ENCODE measurements around the gene AMBP. TPM values are rescaled to one million over a fixed set of nuclear protein-coding genes. Genes with fewer than 3 reads are reported as not detected.

AMBP gene
- total RNA-seq, 1 experiment from 2014 or later, result 0.20 TPM

GRCh38 chr9:114071197-114071795 lies 6.8 kb downstream of the AMBP start:
- H3K4me1 Mint-ChIP-seq, result peaks cover 3 to 7% of the 10 kb centered on the region in 2 experiments; a peak in 3 of 4 replicates
- Histone ChIP-seq H4K5ac (ENCODE audit: insufficient read length, low read depth, low read length) (no peak overlapping the region), H2AK5ac (ENCODE audit: insufficient read length, low read length) (no peak overlapping the region), H3K79me1 (ENCODE audit: insufficient read depth, low read depth, low read length, poor library complexity, severe bottlenecking) (no peaks in the 10 kb centered on the region), H3K4me2 (ENCODE audit: insufficient read depth, insufficient read length, low read length) (no peak overlapping the region), H3K23me2 (ENCODE audit: insufficient read length, low read depth, low read length, poor library complexity, severe bottlenecking) (no peaks in the 10 kb centered on the region), H3K14ac (ENCODE audit: insufficient read depth, low read length) (no peak overlapping the region), H3K23ac (ENCODE audit: insufficient read length, low read depth, low read length) (no peak overlapping the region), H4K8ac (replicated peaks; ENCODE audit: insufficient read length, low read depth, low read length) (no peak overlapping the region), H3K18ac (ENCODE audit: insufficient read length, low read depth, low read length) (no peak overlapping the region), H3K9me3 (ENCODE audit: control insufficient read depth, low read depth, low read length) (no peaks in the 10 kb centered on the region), H3K56ac (ENCODE audit: insufficient read length, low read depth, low read length) (no peak overlapping the region), H2BK20ac (ENCODE audit: low read depth, low read length, poor library complexity, severe bottlenecking) (no peak overlapping the region), H4K91ac (ENCODE audit: insufficient read length, low read depth, low read length) (no peak overlapping the region), H2AFZ (ENCODE audit: low read length) (no peak overlapping the region), H4K20me1 (ENCODE audit: control insufficient read depth, insufficient read depth, insufficient read length) (no peaks in the 10 kb centered on the region), H3K4ac (ENCODE audit: low read depth, low read length) (no peak overlapping the region), H2BK15ac (ENCODE audit: low read depth, low read length) (no peak overlapping the region), H3K4me1 (ENCODE audit: insufficient read depth, low read length) (no peaks in the 10 kb centered on the region), H2BK120ac (ENCODE audit: low read depth, low read length, poor library complexity, severe bottlenecking) (no peak overlapping the region), H2BK5ac (ENCODE audit: insufficient read length, low read length) (no peak overlapping the region), H3K27me3 (ENCODE audit: insufficient read depth, low read length) (no peaks in the 10 kb centered on the region), H2BK12ac (ENCODE audit: insufficient read length, low read depth, low read length) (no peak overlapping the region), H3K79me2 (ENCODE audit: insufficient read depth, low read length) (no peaks in the 10 kb centered on the region), H3K27ac (ENCODE audit: insufficient read length, low read depth, low read length) (no peak overlapping the region), H3K9ac (ENCODE audit: extremely low read depth, insufficient read length, low read length) (no peak overlapping the region), H3T11ph (ENCODE audit: low read length) (no peak overlapping the region)
- no peak for DNase-seq
- peak overlapping the region in 1 of 3 experiments; percentile 86; a peak in 1 of 7 replicates for H3K27ac Mint-ChIP-seq
- H3K9me3 Mint-ChIP-seq, result no peaks in the 10 kb centered on the region
- WGBS (ENCODE audit: extremely low coverage, insufficient read length, low lambda C conversion rate), result no CpG with 5 or more reads among the region's 7 CpGs
- H3K36me3 Mint-ChIP-seq (ENCODE audit: insufficient read depth in 1 of 3, low read depth in 3 of 3), result no peaks in the 10 kb centered on the region
- peaks cover 28% of the 10 kb centered on the region for H3K27me3 Mint-ChIP-seq (ENCODE audit: low read depth)
- no peak for TF ChIP-seq CTCF (conservative IDR thresholded peaks at IDR 0.05)
- H3K4me3 Mint-ChIP-seq, result no peak overlapping the region
